NCI-H2227 treated with DMSO at 0.1 percent for 48 hours (cell line): ENCODE measurements around the gene EEF1AKMT2.
"Not testable (repeated sequence)": the region's sequence is repeated elsewhere in the genome, so short reads cannot be mapped to it uniquely, and the experiment has no call there.

ENCODE experiments used
- DNase-seq: peaks from one replicate; lab custom pipeline; 2025; lab: John Stamatoyannopoulos, UW

Gene EEF1AKMT2

GRCh38 chr10:124791547-124792348 lies at the start of gene EEF1AKMT2:
Gene EEF1AKMT2, minus strand, starts transcription at chr10:124791887. Its CDS starts 54 bp downstream, at chr10:124791833.
- peak; percentile 83 for DNase-seq

- DNase-seq: no peak
Observed at GRCh38 chr10:124837687-124838086, 46.0 kb upstream of the EEF1AKMT2 start.

GRCh38 chr10:124831116-124831515 lies 39.4 kb upstream of the EEF1AKMT2 start:
- DNase-seq: no peak

- DNase-seq: no peak
Observed at GRCh38 chr10:124830445-124830844, 38.8 kb upstream of the EEF1AKMT2 start.

- no peak for DNase-seq
Observed at GRCh38 chr10:124829447-124830115, 37.9 kb upstream of the EEF1AKMT2 start.

GRCh38 chr10:124827474-124827873 lies 35.8 kb upstream of the EEF1AKMT2 start:
- no peak for DNase-seq

- no peak for DNase-seq
Observed at GRCh38 chr10:124826262-124826661, 34.6 kb upstream of the EEF1AKMT2 start.

GRCh38 chr10:124825702-124826101 lies 34.0 kb upstream of the EEF1AKMT2 start:
- no peak for DNase-seq

- not testable (repeated sequence) for DNase-seq
Observed at GRCh38 chr10:124824932-124825331, 33.2 kb upstream of the EEF1AKMT2 start.

- no peak for DNase-seq
Observed at GRCh38 chr10:124824507-124824906, 32.8 kb upstream of the EEF1AKMT2 start.

GRCh38 chr10:124821520-124821919 lies 29.8 kb upstream of the EEF1AKMT2 start:
- DNase-seq: no peak

- DNase-seq: no peak
Observed at GRCh38 chr10:124820121-124820520, 28.4 kb upstream of the EEF1AKMT2 start.

- no peak for DNase-seq
Observed at GRCh38 chr10:124802313-124802675, 10.6 kb upstream of the EEF1AKMT2 start.

- no peak for DNase-seq
Observed at GRCh38 chr10:124799211-124799610, 7.5 kb upstream of the EEF1AKMT2 start.

GRCh38 chr10:124798781-124799180 lies 7.1 kb upstream of the EEF1AKMT2 start:
- DNase-seq: no peak

GRCh38 chr10:124798364-124798763 lies 6.7 kb upstream of the EEF1AKMT2 start:
- no peak for DNase-seq

- no peak for DNase-seq
Observed at GRCh38 chr10:124792998-124793352, 1.3 kb upstream of the EEF1AKMT2 start.

- DNase-seq: not testable (repeated sequence)
Observed at GRCh38 chr10:124782900-124783299, 8.8 kb downstream of the EEF1AKMT2 start.

GRCh38 chr10:124768791-124769190 lies 22.9 kb downstream of the EEF1AKMT2 start:
- no peak for DNase-seq

- no peak for DNase-seq
Observed at GRCh38 chr10:124765256-124765655, 26.4 kb downstream of the EEF1AKMT2 start.

- DNase-seq: no peak
Observed at GRCh38 chr10:124763267-124763666, 28.4 kb downstream of the EEF1AKMT2 start.

- DNase-seq: no peak
Observed at GRCh38 chr10:124762281-124762680, 29.4 kb downstream of the EEF1AKMT2 start.

GRCh38 chr10:124756156-124756903 lies 35.4 kb downstream of the EEF1AKMT2 start:
- DNase-seq: no peak
